Measurements from ENCODE around the gene SCN5A.

Gene SCN5A

DNA sequence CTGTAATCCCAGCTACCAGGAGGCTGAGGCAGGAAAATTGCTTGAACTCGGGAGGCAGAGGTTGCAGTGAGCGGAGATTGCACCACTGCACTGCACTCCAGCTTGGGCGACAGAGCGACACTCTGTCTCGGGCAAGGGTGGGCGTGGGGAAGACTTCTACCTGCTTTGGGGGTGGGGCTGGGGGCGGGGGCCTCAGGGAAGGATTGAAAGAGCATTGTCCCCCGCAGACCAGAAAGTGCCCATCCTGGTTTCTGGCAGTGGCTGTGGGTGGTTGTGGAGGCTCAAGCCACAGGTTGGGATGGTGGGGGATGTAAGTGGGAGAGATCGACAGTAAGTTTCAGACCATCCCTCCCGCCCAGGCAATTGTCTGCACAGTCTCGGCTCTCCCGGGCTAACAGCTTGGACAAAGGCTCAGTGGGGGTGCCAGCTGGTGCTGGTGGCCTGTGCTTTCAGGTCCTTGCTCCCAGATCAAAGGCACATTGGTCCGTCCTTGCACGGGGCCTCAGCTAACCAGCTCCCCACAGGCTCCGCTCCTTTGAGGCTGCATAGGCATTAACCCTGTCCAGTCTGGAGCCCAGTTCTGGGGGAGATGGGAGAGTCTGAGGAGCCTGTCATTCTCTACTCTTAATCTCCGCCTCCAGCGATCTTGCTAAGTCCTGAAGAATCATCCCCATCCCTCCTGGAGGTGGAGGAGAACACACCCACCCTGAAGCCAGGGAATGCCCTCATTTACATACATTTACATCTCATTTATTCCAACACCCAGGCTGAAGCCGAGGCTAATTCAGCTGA, 8.6 kb downstream of the SCN5A start (continued):
- TF ChIP-seq CSRNP3 (CRISPR knock-in tag; IDR thresholded peaks at IDR 0.05) = no peak

DNA sequence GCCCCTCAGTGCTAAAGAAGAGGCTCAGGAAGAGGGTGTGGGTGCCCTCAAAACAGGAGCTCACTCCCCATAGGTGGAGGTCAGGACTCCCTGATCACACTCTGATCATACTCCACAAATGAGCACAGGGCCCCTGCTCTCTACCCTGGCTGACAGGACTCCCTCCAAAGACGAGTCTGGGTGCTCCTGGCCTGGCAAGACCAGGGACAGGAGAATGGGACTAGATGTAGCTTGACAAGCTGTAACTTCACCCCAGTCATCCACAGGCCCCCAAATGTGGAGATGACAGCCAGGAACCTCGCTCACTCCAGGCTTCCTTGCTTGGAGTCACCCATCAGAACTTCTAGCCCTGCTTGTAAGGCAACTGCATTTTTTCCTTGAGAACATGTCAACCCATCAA, 11.1 kb downstream of the SCN5A start:
- ATAC-seq = no peak
- TF ChIP-seq ISL1 (CRISPR knock-in tag; IDR thresholded peaks at IDR 0.05) = no peak
- no peak for TF ChIP-seq ESRRG (CRISPR knock-in tag; IDR thresholded peaks at IDR 0.05)
- TF ChIP-seq ZNF70 (CRISPR knock-in tag; IDR thresholded peaks at IDR 0.05) = no peak
- no peak for TF ChIP-seq TOX (CRISPR knock-in tag; IDR thresholded peaks at IDR 0.05; ENCODE audit: borderline replicate concordance)
- TF ChIP-seq OSR1 (CRISPR knock-in tag; IDR thresholded peaks at IDR 0.05) = no peak
- no peak for TF ChIP-seq ZC3H10 (CRISPR knock-in tag; IDR thresholded peaks at IDR 0.05)
- no peak for TF ChIP-seq GLIS3 (CRISPR knock-in tag; IDR thresholded peaks at IDR 0.05)
- no peak for TF ChIP-seq ARNTL (CRISPR knock-in tag; IDR thresholded peaks at IDR 0.05; ENCODE audit: borderline replicate concordance, low read depth)
- TF ChIP-seq PPARA (CRISPR knock-in tag; IDR thresholded peaks at IDR 0.05; ENCODE audit: borderline replicate concordance) = no peak
- TF ChIP-seq CSRNP3 (CRISPR knock-in tag; IDR thresholded peaks at IDR 0.05) = no peak
- no peak for TF ChIP-seq CREB5 (CRISPR knock-in tag; IDR thresholded peaks at IDR 0.05; ENCODE audit: low read depth)
- no peak for TF ChIP-seq ZNF565 (CRISPR knock-in tag; conservative IDR thresholded peaks at IDR 0.05; ENCODE audit: low read depth)
- no peak for TF ChIP-seq ZFP3 (CRISPR knock-in tag; IDR thresholded peaks at IDR 0.05)
- no peak for TF ChIP-seq CSDC2 (CRISPR knock-in tag; IDR thresholded peaks at IDR 0.05)
- no peak for TF ChIP-seq TCF4 (CRISPR knock-in tag; IDR thresholded peaks at IDR 0.05; ENCODE audit: borderline replicate concordance)

DNA sequence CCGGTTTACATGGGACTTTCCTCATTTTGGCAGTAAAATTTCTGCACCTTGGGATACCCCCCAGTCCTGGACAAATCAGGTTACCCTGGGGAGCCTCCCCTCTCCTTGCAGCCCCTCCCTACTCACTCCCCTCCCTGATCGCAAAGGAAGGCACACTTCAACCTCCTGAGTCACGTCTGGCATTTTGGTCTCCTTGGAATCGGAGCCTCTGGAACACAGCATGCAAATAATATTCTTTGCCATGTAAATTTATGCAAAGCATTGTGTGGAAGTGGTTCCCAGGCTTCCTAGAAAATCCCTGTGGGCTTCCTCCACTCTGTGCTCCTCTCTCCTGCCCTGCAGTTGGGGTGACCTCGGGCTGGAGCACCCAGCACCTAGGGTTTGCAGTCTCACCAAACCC, 11.6 kb downstream of the SCN5A start:
- TF ChIP-seq CSRNP3 (CRISPR knock-in tag; IDR thresholded peaks at IDR 0.05) (no peak), RARB (CRISPR knock-in tag; IDR thresholded peaks at IDR 0.05) (no peak), OSR1 (CRISPR knock-in tag; IDR thresholded peaks at IDR 0.05) (no peak), ZC3H10 (CRISPR knock-in tag; IDR thresholded peaks at IDR 0.05) (no peak), TCF4 (CRISPR knock-in tag; IDR thresholded peaks at IDR 0.05; ENCODE audit: borderline replicate concordance) (no peak), GLIS3 (CRISPR knock-in tag; IDR thresholded peaks at IDR 0.05) (no peak), CSDC2 (CRISPR knock-in tag; IDR thresholded peaks at IDR 0.05) (no peak), BACH2 (CRISPR knock-in tag; IDR thresholded peaks at IDR 0.05; ENCODE audit: borderline replicate concordance) (no peak), ZNF565 (CRISPR knock-in tag; conservative IDR thresholded peaks at IDR 0.05; ENCODE audit: low read depth) (no peak), CREB5 (CRISPR knock-in tag; IDR thresholded peaks at IDR 0.05; ENCODE audit: low read depth) (no peak), SNAI2 (CRISPR knock-in tag; IDR thresholded peaks at IDR 0.05) (no peak)
- TF ChIP-seq, protein P1, sequence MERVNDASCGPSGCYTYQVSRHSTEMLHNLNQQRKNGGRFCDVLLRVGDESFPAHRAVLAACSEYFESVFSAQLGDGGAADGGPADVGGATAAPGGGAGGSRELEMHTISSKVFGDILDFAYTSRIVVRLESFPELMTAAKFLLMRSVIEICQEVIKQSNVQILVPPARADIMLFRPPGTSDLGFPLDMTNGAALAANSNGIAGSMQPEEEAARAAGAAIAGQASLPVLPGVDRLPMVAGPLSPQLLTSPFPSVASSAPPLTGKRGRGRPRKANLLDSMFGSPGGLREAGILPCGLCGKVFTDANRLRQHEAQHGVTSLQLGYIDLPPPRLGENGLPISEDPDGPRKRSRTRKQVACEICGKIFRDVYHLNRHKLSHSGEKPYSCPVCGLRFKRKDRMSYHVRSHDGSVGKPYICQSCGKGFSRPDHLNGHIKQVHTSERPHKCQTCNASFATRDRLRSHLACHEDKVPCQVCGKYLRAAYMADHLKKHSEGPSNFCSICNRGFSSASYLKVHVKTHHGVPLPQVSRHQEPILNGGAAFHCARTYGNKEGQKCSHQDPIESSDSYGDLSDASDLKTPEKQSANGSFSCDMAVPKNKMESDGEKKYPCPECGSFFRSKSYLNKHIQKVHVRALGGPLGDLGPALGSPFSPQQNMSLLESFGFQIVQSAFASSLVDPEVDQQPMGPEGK (CRISPR knock-in tag; IDR thresholded peaks at IDR 0.05; ENCODE audit: borderline replicate concordance) = no peak
- no peak for ATAC-seq

All from SK-N-SH treated with all-trans-retinoic acid at 6 μM for 48 hours (cell line).